Raji (cell line): ENCODE measurements around the gene PALLD.

Source experiments
- POLR2A ChIP-seq: IDR thresholded peaks from 2 replicates; pipeline ENCODE4 v1.6.1; 2011; ENCODE audit warnings: low read depth, low read length, control low read depth; ENCODE audit not compliant: insufficient read depth

Gene PALLD

DNA sequence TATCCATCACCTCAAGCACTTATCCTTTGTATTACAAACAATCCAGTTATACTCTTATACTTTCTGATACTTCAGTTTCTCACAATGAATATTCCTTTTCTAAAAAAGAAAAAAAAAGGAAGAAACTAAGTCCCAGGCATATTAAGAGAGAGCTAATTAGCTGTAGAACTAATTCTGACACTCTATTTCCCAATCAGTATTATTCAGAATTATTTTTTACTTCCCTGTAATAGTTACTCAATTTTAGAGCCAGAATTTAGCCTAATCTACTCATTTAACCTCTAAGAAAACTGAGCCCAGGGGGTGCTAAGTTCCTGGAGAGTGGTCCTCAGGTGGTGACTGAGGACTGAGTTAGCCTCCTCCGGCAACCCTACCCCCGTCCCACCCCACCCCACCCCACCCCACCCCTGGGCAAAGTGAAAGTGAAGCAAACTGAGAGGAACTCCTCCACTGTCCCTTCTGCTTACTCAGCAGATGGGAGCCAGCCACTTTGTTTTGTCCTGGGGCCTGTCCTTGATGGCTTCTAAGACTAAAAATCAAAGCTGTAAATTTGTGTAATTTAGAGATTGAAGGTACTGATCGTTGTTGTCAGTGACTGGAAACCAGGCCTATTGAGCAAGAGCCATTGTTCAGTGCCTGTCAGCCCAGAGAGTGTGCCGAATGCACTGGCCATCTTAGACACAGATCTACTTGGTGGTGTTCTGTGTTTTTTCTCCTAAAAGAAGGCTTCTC lies 351.1 kb downstream of the PALLD start:
- no peak for TF ChIP-seq POLR2A

DNA sequence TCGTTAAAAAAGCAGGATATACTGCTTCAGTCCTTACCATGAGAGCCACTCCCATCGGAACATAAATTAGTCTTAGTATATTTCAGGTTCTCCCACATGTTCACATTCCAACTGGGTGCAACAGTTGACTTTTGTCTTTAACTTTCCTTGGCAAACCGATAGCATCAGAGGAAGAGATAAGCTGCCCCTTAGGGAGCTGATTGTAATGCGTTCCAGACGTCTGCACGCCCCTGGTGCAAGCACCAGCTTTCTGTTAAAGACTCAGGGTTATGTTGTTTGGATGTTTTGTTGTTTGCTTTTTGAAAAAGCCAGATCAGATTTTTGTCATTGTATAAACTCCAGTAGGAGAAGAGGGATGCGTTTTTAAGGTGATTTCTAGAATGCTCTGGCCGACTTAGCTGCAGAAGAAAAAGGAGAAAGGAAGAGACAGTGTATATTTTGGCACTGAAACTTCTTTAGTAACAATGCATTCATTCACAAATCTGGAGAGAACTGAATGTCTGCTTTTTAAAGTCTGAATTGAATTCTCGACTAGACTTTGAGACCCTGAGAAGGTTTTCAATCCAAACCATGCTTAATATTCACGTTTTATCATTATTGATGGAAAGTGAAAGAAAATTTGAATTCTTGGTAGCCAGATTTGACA lies 352.3 kb downstream of the PALLD start:
- TF ChIP-seq POLR2A, result no peak

DNA sequence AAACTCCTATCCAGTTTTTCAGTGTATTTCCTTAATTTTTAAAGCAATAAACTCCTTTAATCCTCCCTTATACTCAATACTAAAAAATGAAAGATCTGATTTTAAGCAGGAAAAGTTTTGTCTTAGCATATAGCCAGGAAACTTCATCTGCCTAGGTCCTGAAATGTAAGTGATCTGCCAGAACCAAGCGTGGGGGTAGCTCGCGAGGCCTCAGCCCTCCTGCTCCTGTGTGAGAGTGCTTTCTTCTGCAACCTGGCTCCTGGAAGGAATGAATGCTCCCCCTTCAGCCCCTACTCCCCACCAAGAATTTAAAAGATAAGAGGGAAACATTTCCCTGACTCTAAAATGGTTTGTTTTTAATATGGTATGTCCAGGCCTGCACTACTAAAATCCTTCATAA lies 353.1 kb downstream of the PALLD start:
- TF ChIP-seq POLR2A, result no peak

DNA sequence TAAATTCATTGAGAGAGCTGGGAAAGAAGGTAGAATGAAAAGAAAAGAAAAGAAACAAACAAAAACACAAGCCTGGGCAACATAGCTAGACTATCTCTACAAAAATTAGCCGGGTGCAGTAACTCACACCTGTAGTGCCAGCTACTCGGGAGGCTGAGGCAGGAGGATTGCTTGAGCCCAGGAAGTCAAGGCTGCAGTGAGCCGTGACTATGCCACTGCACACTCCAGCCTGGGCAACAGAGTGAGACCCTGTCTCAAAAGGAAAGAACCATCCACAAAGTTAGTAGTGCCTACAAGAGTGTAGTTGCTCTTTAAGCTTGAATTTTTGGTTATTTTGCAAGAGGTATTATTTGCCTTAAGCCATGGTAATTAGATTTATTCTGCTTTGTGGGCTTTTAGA lies 355.5 kb downstream of the PALLD start:
- TF ChIP-seq POLR2A, result no peak

DNA sequence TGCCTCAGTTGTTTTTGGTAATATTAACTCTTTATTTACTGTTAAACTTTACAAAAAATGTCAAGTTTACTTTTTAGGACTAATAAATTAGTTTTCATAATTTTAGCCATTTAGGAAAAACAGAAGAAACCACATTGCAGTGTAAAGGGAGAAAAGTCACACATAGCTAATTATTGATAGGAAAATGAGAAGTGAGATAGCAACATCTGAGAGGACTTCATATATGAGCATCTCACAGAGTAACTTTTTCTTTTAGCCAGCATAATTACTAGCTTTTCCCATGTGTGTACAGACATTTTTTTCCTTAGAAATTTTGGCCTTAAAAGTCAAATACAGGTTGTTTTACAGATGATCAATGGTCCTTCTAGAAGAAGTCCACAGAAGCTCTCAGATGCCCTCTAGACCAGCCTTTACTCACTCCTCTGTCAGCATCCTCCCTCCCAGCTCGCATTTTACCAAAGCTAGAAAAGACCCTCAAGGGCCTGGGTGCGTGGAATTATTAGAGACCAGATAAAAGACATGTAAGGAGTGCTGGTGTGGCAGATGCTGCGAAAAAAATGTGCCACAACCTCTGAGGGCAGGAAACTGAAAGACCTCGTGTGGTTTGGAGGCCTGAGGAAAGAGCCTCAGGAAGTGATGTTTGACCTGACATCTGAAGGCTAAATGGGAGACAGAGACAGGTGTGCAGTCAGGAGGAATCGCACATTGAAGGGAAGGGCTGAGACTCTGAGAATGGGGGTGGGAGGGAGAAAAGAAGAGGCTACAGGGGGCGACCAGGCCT lies 356.3 kb downstream of the PALLD start:
- TF ChIP-seq POLR2A, result no peak

DNA sequence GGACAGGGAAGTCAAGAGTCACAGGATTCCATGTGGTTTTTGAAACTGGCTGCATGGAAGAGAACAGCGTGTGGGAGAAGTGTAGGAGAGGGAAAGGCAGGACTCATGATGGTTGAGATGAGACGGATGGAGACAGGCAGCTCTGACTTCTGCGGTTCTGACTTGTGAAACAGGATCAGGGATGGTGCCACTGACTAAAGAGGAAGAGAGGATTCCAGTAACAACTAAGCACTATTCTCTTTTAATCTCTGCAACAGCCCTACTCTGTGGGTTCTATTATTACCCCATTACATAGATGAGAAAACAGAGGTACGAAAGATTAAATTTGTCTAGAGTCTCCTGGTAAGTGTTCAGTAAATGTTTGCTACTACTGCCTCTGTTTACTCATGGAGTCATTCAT lies 356.9 kb downstream of the PALLD start:
- no peak for TF ChIP-seq POLR2A

DNA sequence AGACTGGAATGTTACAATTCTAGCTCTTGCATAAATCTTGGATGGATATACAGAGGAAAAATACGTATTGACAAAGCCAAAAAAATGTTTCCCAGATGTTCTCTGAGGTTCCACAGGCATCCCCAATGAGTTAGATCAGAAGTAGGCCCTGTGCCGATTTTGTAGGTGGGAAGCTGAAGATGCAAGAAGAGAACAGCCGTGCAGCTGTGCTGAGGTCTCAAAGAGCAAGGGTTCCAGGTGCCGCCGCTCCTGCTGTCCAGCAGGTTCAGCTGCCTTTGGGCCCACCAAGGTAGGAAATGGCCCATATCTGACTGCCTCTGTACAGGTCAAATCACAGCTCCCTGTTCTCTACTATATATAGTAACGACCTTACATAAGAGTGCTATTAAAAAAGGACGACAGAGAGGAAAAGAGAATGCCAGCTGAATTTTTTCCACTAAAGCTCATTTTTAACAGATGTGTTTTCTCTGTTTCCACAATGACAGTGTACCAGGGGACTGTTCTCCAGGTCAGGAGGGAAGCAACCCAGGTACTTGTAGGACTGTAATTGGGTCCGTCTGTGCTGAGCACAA lies 357.6 kb downstream of the PALLD start:
- no peak for TF ChIP-seq POLR2A

DNA sequence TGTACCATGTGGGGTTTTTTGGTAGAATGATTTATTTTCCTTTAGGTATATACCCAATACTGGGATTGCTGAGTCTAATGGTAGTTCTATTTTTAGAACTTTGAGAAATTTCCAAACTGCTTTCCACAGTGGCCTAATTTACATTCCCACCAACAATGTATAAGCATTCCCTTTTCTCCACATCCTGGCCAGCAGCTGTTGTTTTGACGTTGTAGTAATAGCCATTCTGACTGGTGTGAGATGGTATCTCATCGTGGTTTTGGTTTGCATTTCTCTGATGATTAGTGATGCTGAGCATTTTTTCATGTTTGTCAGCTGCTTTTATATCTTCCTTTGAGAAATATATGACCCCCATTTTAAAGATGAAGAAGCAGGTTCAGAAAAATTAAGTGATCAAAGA lies 359.5 kb downstream of the PALLD start:
- no peak for TF ChIP-seq POLR2A

DNA sequence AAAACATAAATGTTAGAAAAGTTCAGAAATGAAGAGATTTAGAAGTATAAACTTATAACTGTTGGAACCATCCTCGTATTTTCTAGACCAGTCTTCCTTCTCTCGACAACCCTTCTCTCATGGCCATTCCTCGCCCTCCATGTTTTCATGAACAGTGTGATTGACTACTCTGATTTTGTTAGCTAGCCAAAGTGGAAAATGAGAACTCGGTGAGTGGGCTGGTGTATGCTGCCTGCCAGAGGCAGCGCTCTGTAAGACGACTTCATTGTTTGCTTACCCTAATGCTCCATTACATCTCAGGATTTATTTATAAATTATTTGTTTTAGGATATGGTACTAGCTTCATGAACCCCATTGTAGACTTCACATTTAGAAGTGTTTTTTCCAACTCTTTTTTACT lies 360.2 kb downstream of the PALLD start:
- no peak for TF ChIP-seq POLR2A

DNA sequence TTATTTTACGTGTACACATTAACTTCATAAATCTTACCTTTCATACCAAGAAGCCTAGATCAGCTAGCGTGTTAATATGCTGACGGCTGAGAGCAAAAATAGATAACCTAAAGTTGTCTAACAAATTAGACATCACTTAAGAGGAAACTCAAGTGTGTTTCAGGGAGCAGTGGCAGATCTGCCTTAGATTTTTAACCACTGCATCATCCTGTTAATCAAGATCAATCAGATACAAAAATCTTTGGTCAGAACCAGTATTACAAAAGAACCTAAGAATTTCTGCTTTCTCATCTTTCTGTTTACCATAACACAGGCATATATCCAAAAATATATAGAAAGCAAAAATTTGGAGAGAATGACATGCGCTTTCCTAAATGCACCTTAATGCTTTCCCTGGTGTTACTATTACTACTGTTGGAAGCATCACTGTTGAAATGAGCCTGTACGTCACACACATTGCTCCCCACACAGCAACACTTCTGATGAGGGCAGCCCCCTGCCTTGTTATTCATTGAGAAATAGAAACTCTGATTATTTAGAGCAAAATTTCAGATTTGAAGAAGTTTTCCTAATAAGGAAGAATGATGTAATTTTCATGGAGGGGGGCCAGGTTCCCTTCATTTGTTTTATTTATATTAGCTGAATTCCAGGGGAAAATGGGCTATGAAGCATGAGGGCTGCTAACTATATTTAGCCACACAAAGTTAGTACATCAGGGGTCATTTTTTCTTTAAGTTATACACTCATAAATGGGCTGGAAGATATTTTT lies 360.9 kb downstream of the PALLD start:
- TF ChIP-seq POLR2A, result no peak

DNA sequence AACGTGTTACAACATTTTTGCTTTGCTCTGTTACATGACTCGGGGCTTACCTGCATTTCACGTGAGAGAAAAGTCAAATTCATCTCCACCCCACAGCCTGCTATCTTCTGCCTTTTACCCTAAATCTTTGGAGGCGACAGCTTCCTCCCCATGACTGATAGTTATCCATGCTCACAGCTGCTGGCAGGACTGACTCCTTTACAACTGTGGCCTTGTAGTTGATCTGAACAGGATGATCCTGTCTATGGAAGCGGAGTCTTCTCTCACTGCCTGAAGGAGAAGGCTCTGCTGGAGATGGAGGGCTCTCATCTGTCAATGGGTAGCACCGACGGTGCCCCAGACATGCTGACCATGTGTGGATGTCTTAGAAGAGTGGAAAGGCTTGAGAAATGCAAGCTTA lies 362.2 kb downstream of the PALLD start:
- TF ChIP-seq POLR2A, result no peak

DNA sequence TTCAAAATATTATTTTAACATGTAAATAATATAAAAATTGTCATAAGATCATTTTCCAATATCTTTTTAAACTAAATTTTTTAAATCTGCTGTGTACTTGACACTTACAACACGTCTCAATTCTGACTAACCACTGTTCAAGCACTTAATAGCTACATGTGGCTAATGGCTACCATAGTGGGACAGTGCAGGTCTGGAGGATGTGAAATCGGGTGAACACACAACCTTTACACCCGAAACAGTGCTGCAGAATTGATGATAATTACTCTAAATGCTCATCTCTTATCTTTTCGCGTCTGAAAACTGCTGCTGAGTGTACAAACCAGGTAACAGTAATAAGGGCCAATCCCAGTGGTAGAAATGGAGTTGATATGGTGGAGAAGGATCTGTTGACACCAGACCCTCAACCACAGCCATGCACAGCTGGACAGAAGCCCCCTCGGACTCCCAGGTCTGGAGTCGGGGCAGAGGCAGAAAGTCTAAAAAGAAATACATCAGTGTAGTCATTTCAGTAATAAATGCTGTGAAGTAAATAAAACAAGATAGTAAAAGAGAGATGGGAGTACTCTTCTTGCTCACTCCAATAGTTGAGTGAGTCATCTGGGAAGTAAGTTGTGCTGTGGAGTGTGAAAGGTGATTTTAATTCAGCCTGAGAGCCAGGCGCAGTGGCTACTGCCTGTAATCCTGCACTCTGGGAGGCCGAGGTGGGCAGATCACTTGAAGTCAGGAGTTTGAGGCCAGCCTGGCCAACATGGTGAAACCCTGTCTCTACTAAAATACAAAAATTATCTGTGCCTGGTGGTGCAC lies 363.2 kb downstream of the PALLD start:
- no peak for TF ChIP-seq POLR2A

DNA sequence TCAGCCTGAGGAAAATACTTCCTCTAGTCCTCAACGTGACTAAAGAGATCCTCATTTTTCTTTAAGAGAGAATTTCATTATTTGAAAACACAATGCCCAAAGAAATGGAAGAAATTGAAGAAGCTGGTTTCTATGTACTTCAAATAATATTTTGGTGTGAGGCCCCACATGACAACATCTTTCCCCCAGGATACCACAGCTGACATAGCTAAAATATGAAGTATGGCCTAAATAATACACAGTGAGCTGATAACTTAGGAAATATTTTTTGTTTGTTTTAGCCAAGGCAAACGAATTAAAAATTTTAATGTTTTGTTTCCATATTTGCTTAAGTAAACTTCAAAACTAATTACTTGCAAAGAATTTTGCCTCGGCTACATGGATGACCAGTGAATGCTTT lies 364.0 kb downstream of the PALLD start:
- TF ChIP-seq POLR2A, result no peak
